ENCODE measurements around the gene CNTN1.

CNTN1 gene

DNA sequence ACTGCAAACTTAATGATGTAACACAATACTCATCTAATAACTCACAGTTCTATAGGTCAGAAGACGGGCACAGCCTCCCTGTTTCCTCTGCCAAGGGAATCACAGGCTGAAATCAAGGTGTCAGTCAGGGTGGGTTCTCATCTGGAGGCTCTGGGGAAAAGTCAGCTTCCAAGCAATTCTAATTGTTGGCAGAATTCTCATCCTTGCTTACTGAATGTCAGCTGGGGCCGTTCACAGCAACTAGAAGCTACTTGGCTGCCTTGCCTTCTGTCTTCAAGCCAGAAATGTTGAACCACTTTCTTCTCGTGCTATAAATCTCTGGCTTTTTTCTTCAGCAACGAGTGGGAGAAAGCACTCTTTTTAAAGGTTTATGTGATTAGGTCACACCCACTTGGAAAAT is 415.8 kb downstream of the CNTN1 start:
- Histone ChIP-seq H2BK15ac (ENCODE audit: low read length) (no peak overlapping the region), H3K79me1 (ENCODE audit: low read depth, low read length) (no peaks in the 10 kb centered on the region), H3K4me3 (ENCODE audit: low read length in 2 of 2) (no peak overlapping the region), H3K9me3 (replicated peaks in 1 of 2; ENCODE audit: control insufficient read depth in 2 of 2, insufficient read depth in 1 of 2, low read depth in 1 of 2, low read length in 2 of 2) (no peaks in the 10 kb centered on the region), H2BK120ac (ENCODE audit: low read depth, low read length) (no peak overlapping the region), H3K36me3 (replicated peaks in 1 of 2; ENCODE audit: control insufficient read depth in 2 of 2, insufficient read depth in 2 of 2, low read length in 2 of 2) (no peaks in the 10 kb centered on the region), H2AK5ac (ENCODE audit: low read depth, low read length) (no peak overlapping the region), H4K8ac (ENCODE audit: low read depth, low read length) (no peak overlapping the region), H3K18ac (ENCODE audit: low read length) (no peak overlapping the region), H2AFZ (ENCODE audit: low read length) (no peak overlapping the region), H3K27me3 (ENCODE audit: control insufficient read depth in 3 of 3, insufficient read depth in 3 of 3, low read depth in 1 of 3, low read length in 3 of 3) (no peaks in the 10 kb centered on the region), H3K27ac (replicated peaks; ENCODE audit: low read length) (no peak overlapping the region), H2BK5ac (ENCODE audit: low read length) (no peak overlapping the region), H3K9ac (ENCODE audit: low read depth, low read length, poor library complexity) (no peak overlapping the region), H3K4ac (ENCODE audit: low read length) (no peak overlapping the region), H3K4me1 (ENCODE audit: control insufficient read depth in 2 of 2, insufficient read depth in 1 of 2, low read depth in 1 of 2, low read length in 2 of 2) (no peaks in the 10 kb centered on the region), H4K91ac (ENCODE audit: low read depth, low read length, poor library complexity) (no peak overlapping the region), H3K14ac (ENCODE audit: low read length) (no peak overlapping the region), H3K4me2 (ENCODE audit: insufficient read depth, low read length, poor library complexity, severe bottlenecking) (no peak overlapping the region), H3K23ac (ENCODE audit: low read depth, low read length, poor library complexity) (no peak overlapping the region), H2BK12ac (ENCODE audit: low read length) (no peak overlapping the region)
- WGBS, 2 donors (ENCODE audit: extremely low coverage in 2 of 2, insufficient read length in 2 of 2, insufficient replicate concordance in 1 of 2) = no CpG with 5 or more reads among the region's 4 CpGs
- DNase-seq (ENCODE audit: low spot score) = no peak

DNA sequence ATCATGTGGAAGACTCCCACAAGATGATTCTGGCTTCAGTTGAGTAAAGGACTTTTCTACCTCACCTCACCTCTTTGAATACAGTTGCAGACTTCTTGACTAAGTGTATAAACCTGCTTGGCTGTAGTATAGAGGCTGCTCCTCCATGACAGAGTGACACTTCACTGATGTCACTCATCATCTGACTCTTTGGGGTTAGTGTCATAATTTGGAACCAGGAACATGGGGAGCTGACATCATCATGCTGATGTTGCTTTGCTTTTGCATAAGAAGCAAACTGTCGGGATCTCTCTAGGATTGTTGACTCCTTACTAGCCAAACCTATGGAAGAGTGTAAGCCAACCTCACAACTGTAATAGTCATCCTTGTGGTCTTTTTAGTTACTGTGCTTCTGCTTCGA is 420.7 kb downstream of the CNTN1 start:
- no peak overlapping the region for H2BK120ac ChIP-seq (ENCODE audit: low read depth, low read length)
- H2BK15ac ChIP-seq (ENCODE audit: low read length) = no peak overlapping the region
- no peaks in the 10 kb centered on the region for H3K79me1 ChIP-seq (ENCODE audit: low read depth, low read length)
- no peak overlapping the region for H3K27ac ChIP-seq (replicated peaks; ENCODE audit: low read length)
- no peak overlapping the region for H2BK12ac ChIP-seq (ENCODE audit: low read length)
- H4K91ac ChIP-seq (ENCODE audit: low read depth, low read length, poor library complexity) = no peak overlapping the region
- no peak overlapping the region for H3K14ac ChIP-seq (ENCODE audit: low read length)
- H4K8ac ChIP-seq (ENCODE audit: low read depth, low read length) = no peak overlapping the region
- no CpG with 5 or more reads among the region's 2 CpGs for WGBS, 2 donors (ENCODE audit: extremely low coverage in 2 of 2, insufficient read length in 2 of 2, insufficient replicate concordance in 1 of 2)
- no peaks in the 10 kb centered on the region for H3K4me1 ChIP-seq (ENCODE audit: control insufficient read depth in 2 of 2, insufficient read depth in 1 of 2, low read depth in 1 of 2, low read length in 2 of 2)
- no peak overlapping the region for H3K18ac ChIP-seq (ENCODE audit: low read length)
- no peaks in the 10 kb centered on the region for H3K27me3 ChIP-seq (ENCODE audit: control insufficient read depth in 3 of 3, insufficient read depth in 3 of 3, low read depth in 1 of 3, low read length in 3 of 3)
- no peak overlapping the region for H3K4me3 ChIP-seq (ENCODE audit: low read length in 2 of 2)
- no peak overlapping the region for H3K9ac ChIP-seq (ENCODE audit: low read depth, low read length, poor library complexity)
- no peak overlapping the region for H2AK5ac ChIP-seq (ENCODE audit: low read depth, low read length)
- no peaks in the 10 kb centered on the region for H3K9me3 ChIP-seq (replicated peaks in 1 of 2; ENCODE audit: control insufficient read depth in 2 of 2, insufficient read depth in 1 of 2, low read depth in 1 of 2, low read length in 2 of 2)
- H2AFZ ChIP-seq (ENCODE audit: low read length) = no peak overlapping the region
- no peak overlapping the region for H3K4ac ChIP-seq (ENCODE audit: low read length)
- no peaks in the 10 kb centered on the region for H3K36me3 ChIP-seq (replicated peaks in 1 of 2; ENCODE audit: control insufficient read depth in 2 of 2, insufficient read depth in 2 of 2, low read length in 2 of 2)
- no peak overlapping the region for H3K23ac ChIP-seq (ENCODE audit: low read depth, low read length, poor library complexity)
- H2BK5ac ChIP-seq (ENCODE audit: low read length) = no peak overlapping the region
- no peak for DNase-seq (ENCODE audit: low spot score)
- H3K4me2 ChIP-seq (ENCODE audit: insufficient read depth, low read length, poor library complexity, severe bottlenecking) = no peak overlapping the region

GRCh38 chr12:41120211-41120610 is 428.0 kb downstream of the CNTN1 start:
- no peak overlapping the region for H2BK12ac ChIP-seq (ENCODE audit: low read length)
- H4K8ac ChIP-seq (ENCODE audit: low read depth, low read length) = no peak overlapping the region
- H3K27me3 ChIP-seq (ENCODE audit: control insufficient read depth in 3 of 3, insufficient read depth in 3 of 3, low read depth in 1 of 3, low read length in 3 of 3) = no peaks in the 10 kb centered on the region
- H3K4me1 ChIP-seq (ENCODE audit: control insufficient read depth in 2 of 2, insufficient read depth in 1 of 2, low read depth in 1 of 2, low read length in 2 of 2) = no peaks in the 10 kb centered on the region
- H3K4ac ChIP-seq (ENCODE audit: low read length) = no peak overlapping the region
- H2BK5ac ChIP-seq (ENCODE audit: low read length) = no peak overlapping the region
- H3K9ac ChIP-seq (ENCODE audit: low read depth, low read length, poor library complexity) = no peak overlapping the region
- H3K18ac ChIP-seq (ENCODE audit: low read length) = no peak overlapping the region
- no peak overlapping the region for H3K14ac ChIP-seq (ENCODE audit: low read length)
- H2AFZ ChIP-seq (ENCODE audit: low read length) = no peak overlapping the region
- no peak overlapping the region for H2BK15ac ChIP-seq (ENCODE audit: low read length)
- H3K23ac ChIP-seq (ENCODE audit: low read depth, low read length, poor library complexity) = no peak overlapping the region
- no peak overlapping the region for H2AK5ac ChIP-seq (ENCODE audit: low read depth, low read length)
- H3K4me2 ChIP-seq (ENCODE audit: insufficient read depth, low read length, poor library complexity, severe bottlenecking) = no peak overlapping the region
- H4K91ac ChIP-seq (ENCODE audit: low read depth, low read length, poor library complexity) = no peak overlapping the region
- no CpG with 5 or more reads among the region's 2 CpGs for WGBS, 2 donors (ENCODE audit: extremely low coverage in 2 of 2, insufficient read length in 2 of 2, insufficient replicate concordance in 1 of 2)
- H3K9me3 ChIP-seq (replicated peaks in 1 of 2; ENCODE audit: control insufficient read depth in 2 of 2, insufficient read depth in 1 of 2, low read depth in 1 of 2, low read length in 2 of 2) = no peaks in the 10 kb centered on the region
- no peaks in the 10 kb centered on the region for H3K36me3 ChIP-seq (replicated peaks in 1 of 2; ENCODE audit: control insufficient read depth in 2 of 2, insufficient read depth in 2 of 2, low read length in 2 of 2)
- no peaks in the 10 kb centered on the region for H3K79me1 ChIP-seq (ENCODE audit: low read depth, low read length)
- H2BK120ac ChIP-seq (ENCODE audit: low read depth, low read length) = no peak overlapping the region
- no peak overlapping the region for H3K4me3 ChIP-seq (ENCODE audit: low read length in 2 of 2)
- H3K27ac ChIP-seq (replicated peaks; ENCODE audit: low read length) = no peak overlapping the region
- DNase-seq (ENCODE audit: low spot score) = no peak

DNA sequence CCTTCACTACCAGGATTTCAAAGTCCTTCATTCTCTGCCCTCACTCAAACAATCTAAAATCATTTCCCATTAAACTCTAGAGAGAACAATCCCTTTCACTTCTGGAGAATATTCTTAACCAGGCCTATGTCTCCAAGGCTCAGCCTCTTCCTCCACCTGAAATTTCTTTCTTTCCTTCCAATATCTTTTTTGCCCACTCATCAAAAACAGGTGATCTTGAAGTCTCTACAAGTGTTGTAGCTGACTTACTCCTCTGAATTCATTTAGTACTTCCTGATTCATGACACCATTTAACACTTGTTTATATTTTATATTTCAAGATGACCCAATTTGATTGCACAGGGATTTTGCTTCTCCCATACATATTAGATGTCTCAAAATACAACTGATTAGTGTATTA is 429.1 kb downstream of the CNTN1 start:
- Histone ChIP-seq H3K36me3 (replicated peaks in 1 of 2; ENCODE audit: control insufficient read depth in 2 of 2, insufficient read depth in 2 of 2, low read length in 2 of 2) (no peaks in the 10 kb centered on the region), H3K27ac (replicated peaks; ENCODE audit: low read length) (no peak overlapping the region), H2BK12ac (ENCODE audit: low read length) (no peak overlapping the region), H4K91ac (ENCODE audit: low read depth, low read length, poor library complexity) (no peak overlapping the region), H4K8ac (ENCODE audit: low read depth, low read length) (no peak overlapping the region), H3K9ac (ENCODE audit: low read depth, low read length, poor library complexity) (no peak overlapping the region), H2AFZ (ENCODE audit: low read length) (no peak overlapping the region), H3K4me3 (ENCODE audit: low read length in 2 of 2) (no peak overlapping the region), H3K9me3 (replicated peaks in 1 of 2; ENCODE audit: control insufficient read depth in 2 of 2, insufficient read depth in 1 of 2, low read depth in 1 of 2, low read length in 2 of 2) (no peaks in the 10 kb centered on the region), H2AK5ac (ENCODE audit: low read depth, low read length) (no peak overlapping the region), H3K4ac (ENCODE audit: low read length) (no peak overlapping the region), H2BK5ac (ENCODE audit: low read length) (no peak overlapping the region), H3K79me1 (ENCODE audit: low read depth, low read length) (no peaks in the 10 kb centered on the region), H3K23ac (ENCODE audit: low read depth, low read length, poor library complexity) (no peak overlapping the region), H3K18ac (ENCODE audit: low read length) (no peak overlapping the region), H3K27me3 (ENCODE audit: control insufficient read depth in 3 of 3, insufficient read depth in 3 of 3, low read depth in 1 of 3, low read length in 3 of 3) (no peaks in the 10 kb centered on the region), H3K14ac (ENCODE audit: low read length) (no peak overlapping the region), H3K4me2 (ENCODE audit: insufficient read depth, low read length, poor library complexity, severe bottlenecking) (no peak overlapping the region), H2BK15ac (ENCODE audit: low read length) (no peak overlapping the region), H3K4me1 (ENCODE audit: control insufficient read depth in 2 of 2, insufficient read depth in 1 of 2, low read depth in 1 of 2, low read length in 2 of 2) (no peaks in the 10 kb centered on the region), H2BK120ac (ENCODE audit: low read depth, low read length) (no peak overlapping the region)
- no peak for DNase-seq (ENCODE audit: low spot score)

All from neuronal stem cell (in vitro differentiated cells).